RKO (cell line): ENCODE measurements around the gene DDX23.

ENCODE experiments used
- DNase-seq: peaks from one replicate; pipeline ENCODE4 v3.0.0-alpha.2; 2016; ENCODE audit warnings: low spot score

The DDX23 gene

DNA sequence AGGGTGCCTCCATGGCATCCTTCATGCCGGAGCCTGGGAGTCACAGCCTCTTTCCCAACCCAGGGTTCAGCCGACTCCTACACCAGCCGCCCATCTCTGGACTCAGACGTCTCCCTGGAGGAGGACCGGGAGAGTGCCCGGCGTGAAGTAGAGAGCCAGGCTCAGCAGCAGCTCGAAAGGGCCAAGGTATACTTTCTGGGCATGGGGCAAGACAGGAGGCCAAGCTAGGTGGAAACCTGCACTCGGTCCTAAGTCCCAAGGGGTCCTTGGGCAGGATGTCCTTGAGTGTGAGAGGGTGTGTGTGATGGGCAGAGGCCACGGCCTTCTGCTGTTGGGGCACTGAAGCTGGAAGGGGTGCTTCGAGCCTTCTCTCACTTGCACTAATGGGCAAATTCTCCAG lies 28.7 kb downstream of the DDX23 start:
- no peak for DNase-seq

DNA sequence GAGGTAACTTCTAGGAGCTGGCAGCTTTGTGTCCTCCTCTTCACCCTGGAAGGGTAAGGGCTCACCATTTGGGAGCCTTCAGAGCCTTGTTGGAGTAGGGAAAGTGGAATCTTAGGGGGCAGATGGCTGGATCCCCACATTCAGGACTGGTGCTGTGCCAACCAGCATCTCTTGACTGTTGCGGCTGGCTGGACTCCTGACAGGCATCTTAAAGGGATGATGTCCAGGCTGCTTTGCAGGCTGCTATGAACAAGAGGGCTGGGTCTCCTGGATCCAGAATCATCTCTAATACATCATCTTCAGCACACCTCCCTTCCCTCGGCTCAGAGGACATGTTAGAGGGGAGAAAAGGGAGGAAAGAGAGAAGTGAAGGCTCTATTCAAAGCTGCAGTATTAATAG lies 29.3 kb downstream of the DDX23 start:
- DNase-seq: no peak

- no peak for DNase-seq
Measured at GRCh38 chr12:48822139-48822538, 29.8 kb downstream of the DDX23 start.

DNA sequence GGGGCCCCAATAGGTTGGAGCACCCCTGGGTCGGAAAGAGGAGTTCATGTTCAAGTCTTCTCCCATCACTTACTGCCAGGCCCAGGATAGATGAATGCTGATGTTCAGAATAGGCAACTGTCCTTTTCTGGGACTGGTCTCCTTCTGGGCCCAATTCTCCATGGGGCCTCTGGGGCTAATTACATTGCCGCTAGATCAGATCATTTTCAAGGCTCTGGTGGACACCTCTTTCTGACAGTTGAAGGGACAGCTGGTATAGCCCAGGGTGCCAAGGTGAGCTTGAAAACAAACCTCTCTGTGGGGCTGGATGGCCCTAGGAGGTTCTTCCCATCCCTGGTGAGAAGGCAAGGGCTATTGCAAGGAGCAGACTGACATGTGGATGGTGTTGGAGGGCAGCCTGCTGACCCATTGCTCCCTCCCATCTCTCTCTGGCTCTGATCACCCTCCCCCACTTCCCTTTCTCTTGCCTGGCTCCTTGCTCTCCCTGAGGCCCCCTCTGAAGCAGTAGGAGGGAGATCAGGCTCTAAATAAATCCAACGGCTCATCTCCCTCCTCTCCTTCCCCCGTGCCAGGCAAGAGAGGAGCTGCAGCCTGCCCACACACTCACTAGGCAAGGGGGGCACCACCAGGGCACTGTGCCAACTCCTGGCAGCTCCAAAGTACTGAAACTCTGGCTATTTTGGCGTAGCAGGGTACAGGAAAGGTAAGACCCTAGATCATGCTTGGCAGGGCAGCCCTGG lies 31.8 kb downstream of the DDX23 start:
- no peak for DNase-seq

GRCh38 chr12:48818831-48819590 lies 33.0 kb downstream of the DDX23 start:
- DNase-seq: no peak

GRCh38 chr12:48817873-48818830 lies 33.8 kb downstream of the DDX23 start, which contains the start of gene CACNB3:
CACNB3 (plus strand) TSS chr12:48818496; CDS start chr12:48818930, 434 bp downstream.
- DNase-seq: peak; percentile 49

DNA sequence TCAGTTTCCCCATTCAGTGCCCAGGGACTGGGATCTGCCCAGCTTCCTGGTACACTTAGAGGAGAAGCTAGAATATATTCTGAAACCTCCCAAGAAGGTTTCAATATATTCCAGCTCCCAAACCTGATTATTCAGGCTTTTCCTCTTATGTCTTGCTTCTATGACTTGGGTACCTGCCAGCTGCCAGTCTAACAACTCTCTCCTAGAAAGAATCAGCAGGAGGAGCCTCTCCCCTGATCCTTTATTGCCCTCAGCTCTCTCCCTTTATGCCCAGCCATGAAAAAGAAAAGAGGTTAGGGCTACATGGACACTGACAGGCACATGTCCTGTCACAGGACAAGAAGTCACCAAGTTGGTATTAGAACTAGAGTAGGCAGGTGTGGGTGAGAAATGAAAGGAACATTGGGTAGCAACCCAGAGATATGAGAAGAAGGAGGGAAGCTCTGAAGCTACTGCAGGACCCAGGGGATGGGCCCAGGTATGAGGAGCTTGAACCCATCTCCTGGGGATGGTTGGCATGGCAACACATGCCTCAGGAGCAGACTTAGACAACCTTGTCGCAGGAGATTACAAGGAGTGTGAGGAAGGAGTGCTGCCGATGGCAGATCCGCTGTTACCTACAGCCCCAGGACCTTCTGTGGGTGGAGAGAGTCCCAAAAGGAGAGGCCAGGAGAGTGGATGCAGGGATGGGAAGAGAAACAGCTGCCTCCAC lies 35.7 kb downstream of the DDX23 start:
- DNase-seq: no peak

GRCh38 chr12:48815126-48816110 lies 36.5 kb downstream of the DDX23 start:
- DNase-seq: peak; percentile 75

- peak; percentile 83 for DNase-seq
Measured at GRCh38 chr12:48814262-48815125, 37.5 kb downstream of the DDX23 start.

GRCh38 chr12:48813465-48814261 lies 38.3 kb downstream of the DDX23 start:
- no peak for DNase-seq

DNA sequence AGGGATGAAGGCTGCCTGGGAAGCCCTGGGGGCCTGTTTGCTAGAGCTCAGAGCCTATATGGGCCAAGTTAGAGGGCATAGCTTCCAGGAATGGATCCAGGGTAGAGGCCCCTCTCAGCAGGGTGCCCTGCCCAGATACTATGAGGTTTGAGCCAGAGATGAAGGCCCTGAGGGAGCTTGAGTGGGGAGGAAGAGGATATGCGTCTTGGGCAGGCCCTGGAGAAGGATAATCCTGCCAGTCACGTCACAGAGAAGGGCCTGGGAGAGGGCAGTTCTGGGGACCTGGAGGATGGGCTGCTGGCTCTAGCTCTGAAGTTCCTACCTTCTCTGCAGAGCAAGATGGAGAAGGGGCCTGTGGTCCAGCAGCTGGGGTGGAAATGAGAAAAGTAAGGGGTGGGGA lies 39.6 kb downstream of the DDX23 start:
- DNase-seq: no peak

GRCh38 chr12:48811437-48812090 lies 40.4 kb downstream of the DDX23 start:
- DNase-seq: no peak

DNA sequence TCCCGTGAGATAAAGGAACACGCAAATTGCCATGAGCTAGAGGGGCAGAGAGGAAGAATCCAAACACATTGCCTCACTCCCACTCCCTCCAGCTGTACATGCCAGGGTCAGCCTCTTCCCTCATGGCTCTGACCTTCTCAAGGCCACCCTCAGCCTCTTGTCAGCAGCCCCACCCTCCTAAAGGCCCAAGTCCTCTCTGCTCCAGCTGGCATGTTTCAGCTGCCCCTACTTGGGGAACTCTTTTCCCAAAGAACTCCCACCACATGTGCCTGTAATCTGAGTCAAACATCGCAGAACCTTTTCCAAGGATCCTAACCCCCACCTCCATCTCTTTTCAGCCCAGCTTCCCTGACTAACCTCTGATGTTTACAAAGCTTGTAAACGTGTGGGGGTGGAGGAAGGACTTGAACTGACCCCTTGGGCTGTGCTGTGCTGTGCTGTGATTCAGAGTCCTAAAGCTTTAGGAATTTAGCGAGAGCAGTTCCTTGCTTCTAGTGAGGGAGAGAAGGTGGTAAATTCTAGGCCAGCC lies 41.0 kb downstream of the DDX23 start:
- DNase-seq: no peak

GRCh38 chr12:48807981-48808380 lies 44.0 kb downstream of the DDX23 start:
- no peak for DNase-seq

GRCh38 chr12:48803675-48804074 lies 48.3 kb downstream of the DDX23 start:
- DNase-seq: no peak

- no peak for DNase-seq
Measured at GRCh38 chr12:48800971-48801370, 51.0 kb downstream of the DDX23 start.

GRCh38 chr12:48800457-48800856 lies 51.5 kb downstream of the DDX23 start:
- no peak for DNase-seq

DNA sequence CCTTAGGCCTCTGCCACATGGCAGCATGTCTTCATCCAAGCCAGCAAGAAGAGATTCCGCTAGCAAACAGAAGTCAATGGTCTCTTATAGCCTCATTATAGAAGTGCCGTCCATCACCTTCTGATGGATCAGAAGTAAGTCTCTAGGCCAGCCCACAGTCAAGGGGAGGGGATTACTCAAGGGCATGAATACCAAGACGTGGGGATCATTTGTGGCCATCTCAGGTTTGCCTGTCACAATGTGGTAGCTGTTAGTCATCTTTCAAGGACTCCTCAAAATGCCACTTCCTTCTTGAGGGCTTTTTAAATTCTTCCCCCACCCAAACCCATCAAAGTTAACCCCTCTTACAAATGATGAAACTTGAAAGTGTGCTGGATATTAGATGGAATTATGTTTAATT lies 55.0 kb downstream of the DDX23 start:
- DNase-seq: no peak
